Measurements from ENCODE around the gene CA5B. TPM values are rescaled to one million over a fixed set of nuclear protein-coding genes. Genes with fewer than 3 reads are reported as not detected.
"Not testable (repeated sequence)": the region's sequence is repeated elsewhere in the genome, so short reads cannot be mapped to it uniquely, and the experiment has no call there.

Gene CA5B
- total RNA-seq, 2 donors from 2014 or later = 7.7 to 8.1 TPM

DNA sequence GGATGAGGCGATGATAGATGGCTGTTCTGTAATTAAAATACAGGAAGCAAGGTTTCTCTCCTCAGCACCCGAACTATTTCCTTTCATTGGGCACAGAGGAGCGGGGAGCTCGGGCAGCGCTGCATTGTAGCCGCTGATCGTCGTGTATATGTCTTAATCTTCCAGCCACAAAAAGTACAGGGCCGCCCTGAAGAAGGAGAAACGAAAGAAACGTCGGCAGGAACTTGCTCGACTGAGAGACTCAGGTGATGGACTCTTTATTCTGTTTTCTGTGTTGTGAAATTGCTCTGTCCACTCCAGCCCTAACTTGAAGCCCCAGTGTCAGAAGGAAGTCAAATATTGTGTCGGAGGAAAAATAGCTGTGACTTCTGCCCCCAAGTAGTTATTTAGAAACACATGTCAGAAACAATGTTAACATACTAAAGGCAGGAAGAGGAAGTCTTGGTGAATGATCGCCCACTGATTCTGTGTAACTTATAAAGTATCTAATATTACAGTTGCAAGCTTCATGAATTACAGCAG, 52.8 kb downstream of the CA5B start:
- peak; percentile 22 for ATAC-seq
- no peak for DNase-seq
- intact Hi-C loops (cut with DNase I, micrococcal nuclease) = no loop called here

DNA sequence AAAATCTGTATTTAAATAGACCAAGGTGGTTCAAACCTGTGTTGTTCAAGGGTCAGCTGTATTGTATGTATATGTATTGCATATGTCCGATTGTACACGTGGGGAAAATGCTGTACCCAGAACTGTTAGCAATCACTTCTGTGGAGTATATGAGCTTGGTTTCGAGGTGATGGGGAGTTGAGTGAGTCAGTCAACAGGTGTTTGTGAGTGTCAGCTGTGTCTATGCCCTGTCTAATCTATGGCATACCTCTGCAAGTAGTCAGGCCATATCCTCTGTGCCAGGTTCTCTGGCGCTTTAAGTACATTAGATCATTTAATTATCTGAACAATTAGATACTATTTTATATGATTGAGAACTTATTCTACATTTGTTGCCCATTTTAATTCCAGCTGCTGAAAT, 59.6 kb downstream of the CA5B start:
- intact Hi-C loops (cut with DNase I, micrococcal nuclease) = no loop called here
- ATAC-seq = no peak
- no peak for DNase-seq

DNA sequence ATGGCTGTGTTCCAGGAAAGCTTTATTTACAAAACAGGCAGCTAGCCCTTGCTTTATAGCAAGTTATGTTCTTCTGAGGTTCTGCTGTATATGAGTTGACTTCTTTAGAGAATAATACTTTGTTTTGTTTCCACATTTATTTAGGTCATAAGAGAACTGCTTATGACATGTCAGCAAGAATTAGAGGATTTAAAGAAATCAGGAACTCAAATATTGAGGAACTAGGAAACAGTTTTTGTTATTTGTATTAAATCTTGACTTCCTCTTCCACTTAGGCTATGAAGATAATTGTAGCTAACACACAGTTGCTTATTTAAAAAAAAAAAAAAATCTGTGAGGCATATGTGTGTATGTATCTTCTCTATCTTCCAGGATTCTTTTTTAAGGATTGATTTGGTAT, 66.5 kb downstream of the CA5B start:
- DNase-seq = no peak
- intact Hi-C loops (cut with DNase I, micrococcal nuclease) = no loop called here
- no peak for ATAC-seq

DNA sequence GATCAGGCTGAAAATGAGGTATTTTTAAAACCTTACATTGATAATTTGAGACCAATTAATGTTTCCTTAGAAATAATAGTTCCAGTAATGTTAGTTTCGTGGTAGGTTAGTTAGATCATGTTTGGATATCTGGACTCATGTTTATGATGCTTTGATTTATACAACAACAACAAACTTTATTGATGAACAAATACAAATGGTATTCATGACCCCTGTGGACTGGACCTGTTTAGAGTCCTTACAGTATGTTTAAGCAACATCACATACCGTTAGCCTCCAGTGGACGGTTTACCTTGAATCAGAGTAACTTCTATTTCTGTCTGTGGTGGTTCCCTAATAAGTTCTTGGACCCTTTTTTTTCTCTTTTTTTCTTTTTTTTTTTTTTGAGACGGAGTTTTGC, 70.2 kb downstream of the CA5B start:
- ATAC-seq (no peak), DNase-seq (no peak)
- intact Hi-C loops (cut with DNase I, micrococcal nuclease) = no loop called here

DNA sequence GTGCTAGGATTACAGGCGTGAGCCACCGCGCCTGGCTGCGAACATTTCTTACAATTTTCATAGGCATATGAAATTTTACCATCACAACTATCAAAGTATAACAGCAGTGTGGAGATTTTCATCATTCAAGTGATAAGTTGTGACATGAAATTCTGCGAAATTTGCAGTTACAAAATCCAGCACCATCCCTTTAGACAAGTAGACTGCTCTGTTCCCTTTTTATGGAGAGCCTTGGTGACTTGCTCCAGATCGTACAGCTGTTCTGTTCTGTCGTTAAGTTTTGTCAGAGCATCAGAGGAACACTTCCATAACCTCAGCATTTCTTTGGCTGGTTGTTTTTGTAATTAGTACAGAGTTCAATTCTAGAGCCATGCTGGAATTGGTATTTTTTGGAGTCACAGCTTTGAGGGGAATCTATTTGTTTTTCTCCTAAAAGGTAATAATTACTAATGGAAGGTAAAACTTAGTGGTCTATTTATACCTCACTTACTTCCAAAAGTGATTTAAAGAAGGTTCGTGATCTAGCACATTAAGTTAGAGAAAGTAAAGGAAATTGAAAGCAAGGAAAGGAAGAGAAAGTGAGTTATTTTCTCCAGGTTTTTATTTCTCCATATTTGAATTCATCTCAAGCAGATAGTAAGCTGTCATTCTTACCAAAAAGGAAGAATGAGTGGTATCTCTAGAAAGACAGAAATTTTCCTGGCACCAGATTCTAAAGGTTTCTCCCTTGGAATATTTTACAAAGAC, 74.3 kb downstream of the CA5B start:
- ATAC-seq (no peak), DNase-seq (no peak)
- intact Hi-C loops (cut with DNase I, micrococcal nuclease) = no loop called here

DNA sequence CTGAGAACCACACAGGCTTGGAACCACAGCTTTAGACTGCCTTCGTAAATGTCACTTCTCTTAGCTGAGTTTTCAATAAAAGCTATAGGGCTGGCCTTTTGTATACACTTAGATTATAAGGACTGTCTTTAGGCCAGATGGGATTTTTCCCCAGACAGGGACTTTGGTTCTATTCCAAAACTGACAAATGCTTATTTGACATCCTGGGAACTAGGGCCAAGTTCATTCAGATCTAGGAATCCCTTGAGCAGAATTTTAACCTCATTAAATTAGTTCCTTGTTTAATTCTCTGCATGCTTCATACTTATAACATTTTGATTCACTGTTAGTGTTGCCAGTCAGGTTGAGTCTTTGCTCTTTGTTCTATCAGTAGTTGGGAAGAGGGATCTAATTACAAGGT, 75.3 kb downstream of the CA5B start:
- intact Hi-C loops (cut with DNase I, micrococcal nuclease) = no loop called here
- no peak for DNase-seq
- ATAC-seq = no peak

DNA sequence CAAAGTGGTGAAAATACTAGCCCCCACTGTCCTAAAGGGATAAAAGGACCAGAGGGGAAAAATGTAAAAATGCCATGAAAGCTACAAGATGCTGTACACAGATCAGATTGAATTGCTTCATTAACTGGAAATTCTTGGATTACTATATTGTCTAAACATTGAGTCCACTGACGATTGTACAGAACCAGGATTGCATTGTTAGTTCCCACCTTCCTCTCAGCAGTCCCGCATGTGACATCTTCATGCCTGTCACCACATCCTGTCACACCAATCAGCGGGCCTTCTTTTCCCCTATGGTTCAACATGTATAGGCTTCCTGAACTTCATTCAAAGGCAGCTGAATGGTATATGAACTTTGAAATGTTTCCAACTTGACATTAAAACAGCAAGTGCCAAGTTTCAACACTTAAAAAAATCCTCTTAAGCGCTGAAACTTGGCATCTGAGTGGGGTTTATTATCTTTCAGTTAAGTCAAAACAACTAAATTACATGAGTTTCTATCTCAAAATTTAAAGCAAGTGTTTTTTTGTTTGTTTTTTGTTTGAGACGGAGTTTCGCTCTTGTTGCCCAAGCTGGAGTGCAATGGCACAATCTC, 76.8 kb downstream of the CA5B start:
- no peak for DNase-seq
- ATAC-seq = no peak
- intact Hi-C loops (cut with DNase I, micrococcal nuclease) = no loop called here

DNA sequence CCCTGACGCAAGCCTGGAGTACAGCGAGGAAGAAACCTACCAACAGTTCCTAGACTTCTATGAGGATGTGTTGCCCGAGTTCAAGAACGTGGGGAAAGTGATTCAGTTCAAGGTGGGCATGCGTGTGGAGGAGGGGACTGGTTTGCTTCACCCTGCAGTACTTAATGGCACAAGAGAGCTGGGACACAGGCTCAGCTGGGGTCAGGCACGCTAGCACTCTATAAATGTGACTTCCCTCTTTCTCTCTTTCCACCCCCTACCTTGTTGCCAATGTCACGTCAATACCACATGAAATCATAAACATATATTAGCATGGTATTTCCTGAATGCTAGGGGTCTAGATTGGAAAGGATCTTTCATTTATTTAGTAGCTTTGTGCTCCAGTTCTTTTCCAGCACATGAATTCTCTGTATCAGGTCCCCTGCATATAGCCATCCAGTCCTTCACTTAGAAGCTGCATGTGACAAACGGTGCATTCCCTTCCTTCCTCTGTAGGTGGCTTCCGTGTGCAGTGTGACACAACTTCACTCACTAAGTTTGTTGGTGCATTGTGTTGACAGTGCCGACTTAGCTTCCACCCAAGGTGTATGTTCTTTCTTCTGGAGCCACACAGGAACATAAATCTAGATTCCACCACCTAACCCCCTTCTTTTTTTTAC, 77.8 kb downstream of the CA5B start:
- intact Hi-C loops (cut with DNase I, micrococcal nuclease) = no loop called here
- ATAC-seq = peak; percentile 85
- DNase-seq = no peak

DNA sequence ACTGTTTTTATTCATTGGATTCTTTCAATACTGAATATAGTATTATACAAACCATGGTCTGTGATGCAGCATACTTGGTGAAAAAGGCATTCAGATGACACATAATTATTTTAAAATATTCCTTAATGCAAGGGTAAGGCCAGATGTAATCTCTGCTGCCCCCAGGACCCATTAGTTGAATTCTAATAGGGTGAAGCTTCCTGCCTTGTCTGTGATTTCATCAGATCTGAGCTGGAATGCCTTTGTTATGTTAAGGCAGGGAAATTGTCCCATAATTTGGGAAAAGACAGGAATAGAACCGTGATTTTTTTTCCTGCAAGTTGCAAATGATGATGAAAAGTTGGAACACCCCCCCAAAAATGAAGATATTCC, 78.4 kb downstream of the CA5B start:
- DNase-seq (no peak), ATAC-seq (no peak)
- intact Hi-C loops (cut with DNase I, micrococcal nuclease) = no loop called here

DNA sequence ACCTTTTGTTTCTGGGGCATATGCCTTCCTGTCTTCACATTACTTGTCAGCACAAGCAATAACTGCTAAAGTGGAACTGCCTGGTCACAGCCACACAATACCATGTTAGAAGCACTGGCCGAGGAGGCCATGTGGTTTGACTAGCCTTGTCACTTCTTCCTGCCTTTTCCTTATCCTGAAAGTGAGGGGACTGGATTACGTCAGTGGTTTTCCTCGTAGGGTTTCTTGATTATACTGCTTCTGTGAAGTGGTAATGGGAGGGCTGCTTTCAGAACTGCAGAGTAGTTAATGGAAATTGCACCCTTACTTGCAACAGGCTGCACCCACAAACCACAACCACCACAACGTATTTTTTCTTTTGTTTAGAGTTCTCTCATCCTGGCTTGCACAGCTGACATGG, 78.8 kb downstream of the CA5B start:
- no peak for ATAC-seq
- no peak for DNase-seq
- intact Hi-C loops (cut with DNase I, micrococcal nuclease) = no loop called here

DNA sequence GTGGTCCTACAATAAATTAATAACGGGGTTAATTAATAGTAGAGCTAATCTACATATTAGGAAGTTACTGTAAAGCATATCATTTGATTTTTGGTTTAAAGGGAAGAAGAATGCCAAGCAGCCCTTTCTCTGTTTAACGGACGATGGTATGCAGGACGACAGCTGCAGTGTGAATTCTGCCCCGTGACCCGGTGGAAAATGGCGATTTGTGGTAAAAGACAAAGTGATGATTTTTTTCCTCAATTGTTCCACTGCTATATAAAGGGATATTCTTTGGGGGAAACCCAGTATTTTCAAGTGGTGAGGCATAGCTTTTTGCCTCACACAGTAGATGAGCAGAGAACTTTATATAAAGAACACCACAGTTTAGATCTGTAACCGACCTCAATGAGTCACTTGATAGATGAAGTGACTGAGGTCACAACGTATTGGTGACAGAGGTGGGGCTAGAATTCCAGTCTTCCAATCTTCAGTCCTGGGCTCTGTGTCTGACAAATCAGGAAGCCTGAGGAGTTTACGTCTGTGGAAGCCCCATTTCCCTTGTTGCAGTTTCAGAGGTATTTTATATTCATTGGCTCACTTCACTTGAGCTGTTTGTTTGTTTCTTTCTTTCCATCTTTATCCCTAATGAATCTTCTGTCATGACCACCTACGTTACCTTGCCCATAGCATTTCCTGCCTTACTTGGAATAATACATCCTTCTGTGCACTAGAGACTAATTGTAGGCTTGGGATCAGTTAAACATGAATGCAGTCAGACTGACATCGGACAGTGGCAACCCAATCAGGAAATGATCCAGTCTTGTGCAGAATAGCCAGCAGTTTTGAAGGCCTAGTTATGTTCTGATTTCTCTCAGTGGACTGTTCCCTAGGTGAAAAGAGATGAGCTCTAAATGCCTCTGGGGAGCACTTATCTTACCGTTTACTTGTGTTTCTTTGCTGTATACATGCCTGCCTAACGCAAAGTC, 82.3 kb downstream of the CA5B start:
- DNase-seq (no peak), ATAC-seq (no peak)
- intact Hi-C loops (cut with DNase I, micrococcal nuclease) = no loop called here

DNA sequence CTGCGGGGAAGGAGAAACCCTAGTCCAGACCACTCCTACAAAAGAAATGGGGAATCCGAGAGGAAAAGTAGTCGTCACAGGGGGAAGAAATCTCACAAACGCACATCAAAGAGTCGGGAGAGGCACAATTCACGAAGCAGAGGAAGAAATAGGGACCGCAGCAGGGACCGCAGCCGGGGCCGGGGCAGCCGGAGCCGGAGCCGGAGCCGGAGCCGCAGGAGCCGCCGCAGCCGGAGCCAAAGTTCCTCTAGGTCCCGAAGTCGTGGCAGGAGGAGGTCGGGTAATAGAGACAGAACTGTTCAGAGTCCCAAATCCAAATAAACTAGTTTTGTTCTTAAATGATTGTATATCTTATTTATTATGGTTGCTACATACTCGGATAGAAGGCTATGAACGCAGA, 84.9 kb downstream of the CA5B start:
- ATAC-seq (no peak), DNase-seq (no peak)
- intact Hi-C loops (cut with DNase I, micrococcal nuclease) = no loop called here

DNA sequence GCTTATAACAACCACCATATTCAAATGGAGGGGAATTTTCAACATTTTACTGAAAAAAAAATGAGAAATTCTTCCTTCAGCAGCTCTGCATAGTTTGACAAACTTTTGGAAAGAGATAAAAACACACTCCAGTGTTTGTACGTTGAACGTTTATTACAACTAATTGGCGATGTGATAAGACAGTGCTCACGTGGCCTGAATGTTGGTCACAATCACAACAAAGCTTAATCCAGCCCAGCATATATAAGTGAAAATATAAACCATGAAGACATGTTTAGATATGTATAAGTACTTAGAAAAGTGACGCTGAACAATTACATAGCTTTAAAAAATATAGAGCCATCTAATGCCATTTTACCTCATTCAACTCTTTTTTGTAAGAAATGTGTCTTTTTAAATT, 87.9 kb downstream of the CA5B start:
- DNase-seq = no peak
- intact Hi-C loops (cut with DNase I, micrococcal nuclease) = no loop called here

DNA sequence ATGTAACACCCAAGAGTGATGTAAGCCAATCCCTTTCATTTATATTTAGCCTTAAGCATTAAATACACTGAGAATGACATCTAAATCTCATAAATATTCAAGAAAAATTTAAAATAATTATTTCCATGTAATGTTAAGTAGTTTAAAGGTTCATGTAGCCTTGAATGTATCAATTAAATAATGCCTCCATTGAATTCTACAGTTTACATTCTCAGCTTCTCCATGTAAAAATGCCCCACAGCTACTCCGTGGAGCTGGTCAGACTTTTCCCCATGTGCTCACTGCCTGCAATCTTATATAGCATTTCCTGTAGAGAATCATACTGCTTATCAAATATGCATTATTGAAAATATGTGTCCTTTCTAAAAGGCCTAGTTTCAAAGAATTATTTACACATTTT, 91.1 kb downstream of the CA5B start:
- intact Hi-C loops (cut with DNase I, micrococcal nuclease) = no loop called here
- DNase-seq (no peak), ATAC-seq (no peak)

More for the DNA sequence above, 87.9 kb downstream of the CA5B start:
- no peak for ATAC-seq

DNA sequence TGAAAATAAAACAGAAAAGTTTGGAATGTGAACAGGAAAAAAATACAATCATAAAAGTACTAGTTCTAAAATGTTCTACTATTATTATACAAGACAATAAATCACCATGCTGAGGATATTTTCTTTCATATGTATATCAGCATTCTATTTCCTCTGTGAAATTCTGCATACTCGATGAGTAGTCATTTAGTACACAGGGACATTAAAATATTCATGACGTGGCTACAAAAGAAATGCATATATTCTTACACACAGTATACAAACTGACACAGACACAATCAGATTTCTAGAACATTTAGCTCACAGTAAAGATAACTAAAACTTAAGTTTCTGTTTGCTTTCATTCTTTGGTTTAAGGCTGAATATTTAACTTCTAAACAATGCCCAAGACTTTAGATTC, 93.3 kb downstream of the CA5B start:
- intact Hi-C loops (cut with DNase I, micrococcal nuclease); ATAC-seq; DNase-seq: not testable (repeated sequence)

DNA sequence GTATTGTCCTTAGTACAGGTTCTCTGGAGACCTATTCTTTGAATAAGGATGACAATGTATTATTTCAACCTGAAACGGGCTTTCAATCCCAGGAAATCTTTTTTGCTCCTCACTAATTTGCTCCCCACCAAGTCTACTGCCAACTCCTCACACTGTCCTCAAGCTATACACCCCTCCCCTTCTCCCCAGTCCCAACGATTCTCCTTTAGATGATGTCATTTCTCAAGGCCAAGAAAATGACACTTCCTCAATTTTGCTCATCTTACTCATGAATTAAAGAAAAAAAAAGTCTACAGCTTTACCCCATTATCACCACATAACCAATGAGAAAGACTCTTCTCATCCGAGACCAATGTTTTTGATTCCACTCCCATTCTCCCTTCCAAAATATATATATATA, 96.0 kb downstream of the CA5B start:
- intact Hi-C loops (cut with DNase I, micrococcal nuclease) = no loop called here
- ATAC-seq (no peak), DNase-seq (no peak)

DNA sequence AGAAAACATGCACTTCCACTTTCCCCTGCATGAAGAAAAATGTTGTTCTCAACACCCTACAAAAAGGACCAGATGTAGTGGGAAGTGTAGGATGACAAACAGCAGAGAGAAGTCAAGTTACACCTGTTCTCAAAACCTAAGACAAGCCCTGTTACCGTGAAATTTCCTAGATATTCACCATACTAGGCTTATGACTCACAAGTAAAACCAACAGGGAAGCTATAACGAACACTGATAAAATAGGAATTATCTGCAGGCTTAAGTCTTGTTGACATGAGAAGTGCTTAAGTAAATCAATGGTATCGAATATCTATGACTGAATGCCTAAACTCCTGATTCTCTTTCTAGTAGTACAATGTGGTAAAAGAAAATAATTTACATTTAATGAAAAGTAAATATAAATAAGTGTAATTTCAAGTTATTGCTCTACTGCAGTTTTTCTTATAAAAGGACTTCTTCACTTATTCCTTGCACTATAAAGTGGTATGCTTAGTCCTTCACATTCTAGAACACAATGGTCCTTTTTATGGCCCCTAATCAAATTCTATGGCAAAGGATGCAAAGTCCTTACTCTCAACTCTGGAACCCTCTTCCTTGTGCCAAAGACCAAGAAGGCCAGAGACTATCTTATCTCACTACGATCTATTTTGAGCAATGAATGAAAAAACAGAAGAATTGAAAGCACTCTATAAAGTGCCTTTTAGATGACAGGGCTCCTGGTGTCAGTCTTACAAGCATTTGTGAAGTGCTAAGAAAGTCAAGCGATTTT, 96.9 kb downstream of the CA5B start:
- peak; percentile 92 for ATAC-seq
- no peak for DNase-seq
- intact Hi-C loops (cut with DNase I, micrococcal nuclease) = no loop called here

Measured in left colon (tissue), 2 donors.